NCI-H460 (cell line): ENCODE measurements around the gene ZNF497. TPM values are rescaled to one million over a fixed set of nuclear protein-coding genes. Genes with fewer than 3 reads are reported as not detected.
"Not testable (repeated sequence)": the region's sequence is repeated elsewhere in the genome, so short reads cannot be mapped to it uniquely, and the experiment has no call there.

Experiments used
- DNase-seq: peaks from one replicate; pipeline ENCODE4 v3.0.0-alpha.2; 2016; ENCODE audit warnings: low read depth; ENCODE audit errors: extremely low read depth
- polyA plus RNA-seq: library from polyadenylated mRNA; depleted of rRNA; stranded (reverse); fragments of >200 nt; gene quantifications from 2 replicates; pipeline ENCODE4 v1.2.3, GENCODE V29; 2014; cell fraction: nucleus; rRNA removed
- total RNA-seq: library from RNA; depleted of rRNA; stranded (reverse); fragments of >200 nt; shearing (Covaris generic); gene quantifications from 2 replicates; pipeline ENCODE4 v1.2.3, GENCODE V29; 2014; rRNA removed

Gene ZNF497
- total RNA-seq = 2.1 TPM in 2 replicates
- polyA plus RNA-seq = 8.9 and 9.8 TPM in 2 replicates

GRCh38 chr19:58362272-58362994, at the start of gene ZNF497:
TSS of gene ZNF497 (minus strand) at chr19:58362751. CDS start at chr19:58357635, 5,116 bp downstream.
- peak; percentile 94 for DNase-seq

- DNase-seq = no peak
These were observed 46.6 kb upstream of the ZNF497 start for GRCh38 chr19:58409010-58409790.

- DNase-seq = peak; percentile 89
These were observed 45.8 kb upstream of the ZNF497 start, which contains the start of gene ZNF584 for GRCh38 chr19:58408152-58409009. TSS of gene ZNF584 (plus strand) at chr19:58408649. CDS start at chr19:58409148, 499 bp downstream.

- no peak for DNase-seq
These were observed 45.2 kb upstream of the ZNF497 start for GRCh38 chr19:58407658-58408151.

GRCh38 chr19:58406818-58407657, 44.5 kb upstream of the ZNF497 start:
- no peak for DNase-seq

GRCh38 chr19:58403920-58404478, 41.4 kb upstream of the ZNF497 start:
- not testable (repeated sequence) for DNase-seq

GRCh38 chr19:58401840-58402421, 39.4 kb upstream of the ZNF497 start:
- no peak for DNase-seq

- peak; percentile 97 for DNase-seq
These were observed 38.6 kb upstream of the ZNF497 start for GRCh38 chr19:58400916-58401839.

- no peak for DNase-seq
These were observed 37.9 kb upstream of the ZNF497 start for GRCh38 chr19:58400316-58400915.

- DNase-seq = no peak
These were observed 37.4 kb upstream of the ZNF497 start for GRCh38 chr19:58399903-58400302.

GRCh38 chr19:58398545-58398944, 36.0 kb upstream of the ZNF497 start:
- DNase-seq = no peak

- no peak for DNase-seq
These were observed 35.5 kb upstream of the ZNF497 start for GRCh38 chr19:58398087-58398486.

- no peak for DNase-seq
These were observed 35.0 kb upstream of the ZNF497 start for GRCh38 chr19:58397533-58398037.

GRCh38 chr19:58396691-58397532, 34.4 kb upstream of the ZNF497 start:
- no peak for DNase-seq

- no peak for DNase-seq
These were observed 33.6 kb upstream of the ZNF497 start for GRCh38 chr19:58395979-58396627.
